Natural killer cell (primary cell): ENCODE measurements around the gene MN1. TPM values are rescaled to one million over a fixed set of nuclear protein-coding genes. Genes with fewer than 3 reads are reported as not detected.

ENCODE experiments used
- ATAC-seq, 3 donors: fragments of 150-1000 bp in 2 of 3; fragments of 200-7000 bp in 1 of 3; cut with Tn5 transposase; 1 replicate in 1 of 3; 2 replicates in 2 of 3; pipeline ENCODE4 v1.10.0; 2021; ENCODE audit warnings: mild to moderate bottlenecking in 2 of 3, moderate library complexity in 2 of 3
- DNase-seq, 2 donors: peaks; one replicate each; pipeline versions ENCODE4 v3.0.0 to v3.0.0-alpha.2; 2013 to 2021; ENCODE audit warnings: mixed read lengths in 1 of 2
- H3K27ac ChIP-seq: one replicate; pipeline ENCODE4 v1.5.1; 2013; ENCODE audit warnings: mild to moderate bottlenecking, low read length
- H3K27me3 ChIP-seq: one replicate; pipeline ENCODE4 v1.6.1; 2013; ENCODE audit warnings: low read length; ENCODE audit not compliant: control insufficient read depth, insufficient read depth
- H3K36me3 ChIP-seq: one replicate; pipeline ENCODE4 v1.6.1; 2013; ENCODE audit warnings: low read length; ENCODE audit not compliant: control insufficient read depth, insufficient read depth
- H3K4me1 ChIP-seq: one replicate; pipeline ENCODE4 v1.6.1; 2013; ENCODE audit warnings: low read length; ENCODE audit not compliant: control insufficient read depth, insufficient read depth
- H3K4me3 ChIP-seq: one replicate; pipeline ENCODE4 v1.5.1; 2013; ENCODE audit warnings: low read length
- H3K9me3 ChIP-seq: one replicate; pipeline ENCODE4 v1.6.1; 2013; ENCODE audit warnings: low read length; ENCODE audit not compliant: control insufficient read depth, insufficient read depth
- H3K27ac Mint-ChIP-seq, 2 donors: one replicate each; pipeline ENCODE4 v1.8.0; 2022; ENCODE audit warnings: mild to moderate bottlenecking in 2 of 2, mixed read lengths in 2 of 2, moderate library complexity in 1 of 2
- H3K27me3 Mint-ChIP-seq, 2 donors: one replicate each; pipeline ENCODE4 v1.8.0; 2022; ENCODE audit warnings: low read depth in 2 of 2, mixed read lengths in 2 of 2
- H3K36me3 Mint-ChIP-seq: one replicate; pipeline ENCODE4 v1.8.0; 2022; ENCODE audit warnings: mixed read lengths
- H3K4me1 Mint-ChIP-seq, 2 donors: one replicate each; pipeline ENCODE4 v1.8.0; 2022; ENCODE audit warnings: mixed read lengths in 2 of 2
- H3K4me3 Mint-ChIP-seq: one replicate; pipeline ENCODE4 v1.8.0; 2022; ENCODE audit warnings: mild to moderate bottlenecking, moderate library complexity, mixed read lengths
- H3K9me3 Mint-ChIP-seq, 2 donors: one replicate each; pipeline ENCODE4 v1.8.0; 2022; ENCODE audit warnings: mixed read lengths in 2 of 2
- WGBS: methylation state at CpG from one replicate; pipeline ENCODE4 v1.1.7; 2013; ENCODE audit warnings: missing lambda C conversion rate; ENCODE audit not compliant: insufficient coverage; 5-methylcytosine and 5-hydroxymethylcytosine counted together
- intact Hi-C: fragments of 100-400 bp; cut with micrococcal nuclease; formaldehyde crosslinking; loops from one replicate; pipeline ENCODE4 v1.14.2; 2022
- total RNA-seq, 4 donors: library from RNA; stranded (reverse); fragments of 120-200 nt in 1 of 4; gene quantifications; one replicate each; pipeline versions ENCODE4 v1.2.3 to v1.2.4, GENCODE V29; 2013 to 2022
- TF ChIP-seq, protein P1 (sequence below): fragments of 200-600 bp; IDR thresholded peaks from one replicate; pipeline ENCODE4 v1.8.0; 2022; ENCODE audit warnings: antibody characterized with exemption

MN1 gene
- total RNA-seq, 3 donors from 2014 or later (not counting 1 experiment from before 2014, with no cell fraction given) = 0.39 to 0.83 (median 0.82) TPM

DNA sequence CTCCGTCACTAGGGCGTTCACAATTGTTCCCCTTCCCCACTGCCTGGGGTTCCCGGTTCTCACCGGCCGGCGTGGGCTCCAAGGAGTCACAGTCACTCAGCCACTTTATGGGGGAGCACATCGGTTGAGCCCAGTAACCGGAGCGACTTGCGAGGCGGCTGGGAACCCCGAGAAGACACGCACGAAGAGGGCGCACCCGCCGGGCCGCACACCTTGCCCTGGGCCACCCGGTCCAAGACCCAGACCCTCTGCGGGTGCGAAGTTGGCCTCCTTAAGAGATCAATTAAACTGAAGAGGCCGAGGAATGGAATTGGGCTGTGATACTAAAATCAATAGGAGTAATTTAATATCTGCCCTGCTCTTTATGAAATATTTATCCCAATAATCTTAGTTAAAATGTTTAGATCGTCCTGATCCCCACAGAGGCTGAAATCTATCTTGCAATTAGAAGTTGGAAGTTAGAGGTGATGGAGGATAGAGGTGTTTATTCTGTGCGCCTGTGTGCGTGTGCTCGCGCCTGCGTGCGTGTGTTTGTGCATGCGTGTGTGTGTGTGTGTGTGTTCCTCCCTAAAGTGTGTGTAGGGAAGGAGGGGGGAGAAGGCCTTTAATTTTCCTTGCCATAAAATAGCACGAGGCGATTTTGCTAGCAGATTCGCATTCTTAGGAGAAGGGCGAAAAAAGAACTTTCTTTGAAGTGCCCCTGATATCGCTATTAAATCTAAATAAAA is 954 bp upstream of the MN1 start:
- TF ChIP-seq, protein P1, sequence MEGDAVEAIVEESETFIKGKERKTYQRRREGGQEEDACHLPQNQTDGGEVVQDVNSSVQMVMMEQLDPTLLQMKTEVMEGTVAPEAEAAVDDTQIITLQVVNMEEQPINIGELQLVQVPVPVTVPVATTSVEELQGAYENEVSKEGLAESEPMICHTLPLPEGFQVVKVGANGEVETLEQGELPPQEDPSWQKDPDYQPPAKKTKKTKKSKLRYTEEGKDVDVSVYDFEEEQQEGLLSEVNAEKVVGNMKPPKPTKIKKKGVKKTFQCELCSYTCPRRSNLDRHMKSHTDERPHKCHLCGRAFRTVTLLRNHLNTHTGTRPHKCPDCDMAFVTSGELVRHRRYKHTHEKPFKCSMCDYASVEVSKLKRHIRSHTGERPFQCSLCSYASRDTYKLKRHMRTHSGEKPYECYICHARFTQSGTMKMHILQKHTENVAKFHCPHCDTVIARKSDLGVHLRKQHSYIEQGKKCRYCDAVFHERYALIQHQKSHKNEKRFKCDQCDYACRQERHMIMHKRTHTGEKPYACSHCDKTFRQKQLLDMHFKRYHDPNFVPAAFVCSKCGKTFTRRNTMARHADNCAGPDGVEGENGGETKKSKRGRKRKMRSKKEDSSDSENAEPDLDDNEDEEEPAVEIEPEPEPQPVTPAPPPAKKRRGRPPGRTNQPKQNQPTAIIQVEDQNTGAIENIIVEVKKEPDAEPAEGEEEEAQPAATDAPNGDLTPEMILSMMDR = no peak
- DNase-seq (no peak), ATAC-seq (peak in 1 of 3 donors; percentile 13)
- peaks cover 19 to 31% of the 10 kb centered on the region in 2 donors for H3K27me3 Mint-ChIP-seq
- H3K36me3 ChIP-seq = no peaks in the 10 kb centered on the region
- no peaks in the 10 kb centered on the region for H3K36me3 Mint-ChIP-seq
- 23% methylated on average over 35 of the region's 35 CpGs for WGBS
- H3K4me3 ChIP-seq = peak overlapping the region; percentile 53
- no peak overlapping the region for H3K27ac ChIP-seq
- H3K4me3 Mint-ChIP-seq = peak overlapping the region; percentile 78
- H3K27me3 ChIP-seq = peaks cover 7% of the 10 kb centered on the region
- H3K4me1 ChIP-seq = peaks cover 21% of the 10 kb centered on the region
- H3K9me3 Mint-ChIP-seq = no peaks in the 10 kb centered on the region
- intact Hi-C loops = loop anchor here (10.0 kb wide), 1 partner anchor 1048 kb away; no protein-coding TSS in a partner anchor
- H3K4me1 Mint-ChIP-seq = peaks cover 13 to 19% of the 10 kb centered on the region in 2 donors
- H3K27ac Mint-ChIP-seq = no peak overlapping the region
- no peaks in the 10 kb centered on the region for H3K9me3 ChIP-seq

DNA sequence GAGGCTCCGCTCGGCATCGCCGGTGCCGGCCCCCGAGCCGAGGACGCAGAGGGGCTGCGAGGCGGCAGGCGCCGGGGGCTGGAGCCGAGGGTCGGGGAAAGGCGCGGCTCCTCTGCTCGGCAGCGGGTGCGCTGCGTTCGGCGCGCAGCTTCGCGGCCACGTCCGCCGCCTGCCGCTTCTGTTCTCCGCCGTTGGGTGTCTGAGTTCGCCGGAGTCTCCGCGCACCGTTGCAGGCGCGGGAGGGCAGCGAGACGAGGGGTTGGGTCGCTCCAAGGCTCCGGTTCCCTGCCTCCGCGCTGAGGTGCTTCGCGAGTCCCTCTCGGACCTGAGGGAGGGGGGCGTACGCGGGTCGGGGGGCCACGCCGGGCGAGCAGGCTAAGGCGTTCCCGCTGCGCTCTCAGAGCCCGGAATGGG is 347 bp downstream of the MN1 start:
- TF ChIP-seq, protein P1 = no peak
- Mint-ChIP-seq H3K27me3 (peaks cover 16 to 31% of the 10 kb centered on the region in 2 donors), H3K36me3 (no peaks in the 10 kb centered on the region), H3K4me3 (peak overlapping the region; percentile 83), H3K9me3 (no peaks in the 10 kb centered on the region), H3K4me1 (peaks cover 13 to 19% of the 10 kb centered on the region in 2 donors), H3K27ac (no peak overlapping the region)
- Histone ChIP-seq H3K4me1 (peaks cover 21% of the 10 kb centered on the region), H3K36me3 (no peaks in the 10 kb centered on the region), H3K9me3 (no peaks in the 10 kb centered on the region), H3K4me3 (peak overlapping the region; percentile 53), H3K27me3 (peaks cover 7% of the 10 kb centered on the region), H3K27ac (no peak overlapping the region)
- intact Hi-C loops = loop anchor here (10.0 kb wide), 1 partner anchor 1046 kb away; no protein-coding TSS in a partner anchor
- ATAC-seq = peak in 2 of 3 donors; percentile 49 to 58
- under 1% methylated on average over 58 of the region's 58 CpGs for WGBS
- DNase-seq = peak in 1 of 2 donors; percentile 57

DNA sequence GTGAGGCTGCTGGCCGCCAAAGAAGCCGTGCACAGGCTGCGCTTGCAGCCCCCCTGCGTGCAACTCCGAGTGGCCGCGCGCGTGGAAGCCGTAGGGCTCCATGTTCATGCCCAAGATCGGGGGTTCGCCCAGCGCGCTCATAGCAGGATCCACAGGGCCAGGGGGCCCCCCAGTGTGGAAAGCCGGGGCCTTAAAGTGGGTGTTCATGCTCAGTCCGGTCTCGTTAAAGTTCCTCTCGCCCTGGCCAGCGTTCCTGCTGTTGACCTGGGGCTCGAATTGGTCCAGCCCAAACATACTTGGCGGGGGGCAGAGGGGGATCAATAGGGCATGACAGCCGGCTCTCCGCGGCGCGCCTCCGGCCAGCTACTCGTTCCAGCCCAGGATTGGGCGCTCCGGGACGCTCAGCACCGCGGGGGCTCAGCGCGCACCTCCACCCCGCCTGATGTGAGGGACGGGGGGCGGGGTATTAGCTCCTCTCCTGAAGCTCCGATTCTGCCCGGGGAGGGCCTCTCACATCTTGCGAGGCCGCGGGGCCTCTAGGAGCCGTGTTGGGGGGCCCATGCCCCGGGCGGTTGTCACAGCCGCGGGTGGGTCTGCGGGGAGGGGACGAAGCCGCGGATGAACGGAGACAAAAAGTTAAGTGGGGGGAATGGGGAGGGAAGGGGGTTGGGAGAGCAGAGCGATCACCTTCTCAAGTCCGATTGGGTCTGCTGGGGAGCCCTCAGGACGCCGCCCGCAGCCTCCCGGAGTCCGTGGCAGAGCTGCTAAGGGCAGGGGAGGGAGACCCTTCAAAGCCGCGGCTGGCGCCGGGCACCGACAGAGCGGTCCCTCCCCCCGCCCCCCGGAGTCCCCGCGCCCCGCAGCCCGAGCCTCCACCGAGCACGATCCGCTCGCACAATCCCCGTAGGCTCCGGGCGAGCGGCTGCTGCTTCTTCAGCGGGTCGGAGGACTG is 1.0 kb downstream of the MN1 start:
- DNase-seq (peak in 1 of 2 donors; percentile 9), ATAC-seq (peak in 2 of 3 donors; percentile 9 to 18)
- H3K27me3 Mint-ChIP-seq = peaks cover 15 to 28% of the 10 kb centered on the region in 2 donors
- intact Hi-C loops = loop anchor here (10.0 kb wide), 1 partner anchor 1046 kb away; no protein-coding TSS in a partner anchor
- no peak overlapping the region for H3K27ac Mint-ChIP-seq
- Histone ChIP-seq H3K27ac (no peak overlapping the region), H3K9me3 (no peaks in the 10 kb centered on the region), H3K36me3 (no peaks in the 10 kb centered on the region), H3K4me1 (peaks cover 21% of the 10 kb centered on the region), H3K4me3 (peak overlapping the region; percentile 7), H3K27me3 (peaks cover 7% of the 10 kb centered on the region)
- H3K9me3 Mint-ChIP-seq = no peaks in the 10 kb centered on the region
- TF ChIP-seq, protein P1 = no peak
- H3K4me3 Mint-ChIP-seq = peak overlapping the region; percentile 83
- peaks cover 13 to 18% of the 10 kb centered on the region in 2 donors for H3K4me1 Mint-ChIP-seq
- 5% methylated on average over 82 of the region's 82 CpGs for WGBS
- no peaks in the 10 kb centered on the region for H3K36me3 Mint-ChIP-seq
